Measurements from ENCODE around the gene SLC12A7.
"Not testable (repeated sequence)": the region's sequence is repeated elsewhere in the genome, so short reads cannot be mapped to it uniquely, and the experiment has no call there.

SLC12A7 gene

GRCh38 chr5:1095990-1096363, 15.9 kb downstream of the SLC12A7 start:
- no peak for DNase-seq (ENCODE audit: low read depth)

DNA sequence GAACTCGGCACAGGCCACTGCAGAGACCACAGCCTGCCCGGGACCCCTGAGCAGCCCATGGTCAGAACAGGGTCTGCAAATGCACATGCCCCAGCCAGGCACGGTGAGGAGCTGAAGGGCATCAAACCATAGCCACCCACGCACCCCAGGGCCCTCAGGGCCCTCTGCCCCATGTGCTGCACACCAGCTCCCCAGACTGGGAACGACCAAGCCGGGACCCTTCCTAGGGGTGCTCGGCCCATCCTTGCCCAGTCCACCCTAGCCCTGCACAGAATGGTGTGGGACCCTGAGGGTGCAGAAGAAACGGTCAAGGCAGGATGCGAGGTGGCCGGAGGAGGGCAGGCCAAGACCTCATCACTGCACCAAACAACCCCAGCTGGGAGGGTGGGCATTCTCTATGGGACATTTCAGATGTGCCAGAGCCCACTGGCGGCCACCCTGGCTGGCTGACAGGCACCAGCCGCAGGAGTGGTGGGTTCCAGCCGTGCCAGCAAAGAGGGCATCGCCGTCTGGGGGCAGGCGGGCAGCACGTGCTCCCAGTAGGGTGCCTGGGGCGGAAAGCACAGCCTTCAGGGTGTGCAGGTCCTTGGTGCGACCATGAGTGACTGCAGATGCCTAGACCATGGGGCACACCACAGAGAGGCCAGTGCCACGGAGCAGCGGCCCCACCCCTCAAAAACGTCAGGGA, 16.4 kb downstream of the SLC12A7 start:
- no peak for DNase-seq (ENCODE audit: low read depth)

GRCh38 chr5:1094670-1095190, 17.1 kb downstream of the SLC12A7 start:
- no peak for DNase-seq (ENCODE audit: low read depth)

- DNase-seq (ENCODE audit: low read depth) = no peak
Observed at GRCh38 chr5:1093361-1093760, 18.5 kb downstream of the SLC12A7 start.

DNA sequence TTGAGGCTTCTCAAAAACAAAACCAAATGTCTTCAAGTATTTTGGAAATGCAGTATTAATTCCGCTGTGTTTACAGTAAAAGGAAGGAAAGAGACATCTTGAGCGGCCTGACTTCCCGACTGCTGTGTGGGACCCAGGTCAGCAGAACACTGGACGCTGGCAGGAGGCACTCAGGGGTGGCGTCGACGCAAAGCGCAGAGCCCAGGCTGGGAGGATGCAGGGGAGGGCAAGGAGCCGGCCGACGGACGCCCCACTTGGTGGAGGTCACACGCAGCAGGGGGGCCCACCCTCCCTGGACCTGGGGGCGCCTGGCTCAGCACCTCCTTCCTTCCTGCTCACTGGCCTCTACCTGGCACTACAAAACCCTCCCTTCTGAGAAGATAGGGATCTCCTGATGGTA, 19.7 kb downstream of the SLC12A7 start:
- no peak for DNase-seq (ENCODE audit: low read depth)

DNA sequence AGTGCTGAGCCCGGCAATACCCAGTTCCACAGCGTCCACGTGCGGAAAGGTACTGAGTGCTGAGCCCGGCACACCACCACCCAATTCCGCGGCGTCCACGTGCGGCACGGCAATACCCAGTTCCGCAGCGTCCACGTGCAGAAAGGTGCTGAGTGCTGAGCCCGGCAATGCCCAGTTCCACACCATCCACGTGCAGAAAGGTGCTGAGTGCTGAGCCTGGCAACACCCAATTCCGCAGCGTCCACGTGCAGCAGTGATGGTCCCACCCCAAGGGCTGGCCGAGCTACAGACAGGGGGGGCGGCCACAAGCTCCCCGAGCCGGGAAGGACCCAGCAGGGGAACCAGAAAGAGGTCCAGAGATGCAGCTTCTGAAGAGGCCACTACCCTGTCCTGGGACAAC, 20.2 kb downstream of the SLC12A7 start:
- no peak for DNase-seq (ENCODE audit: low read depth)

GRCh38 chr5:1090538-1090937, 21.3 kb downstream of the SLC12A7 start:
- no peak for DNase-seq (ENCODE audit: low read depth)

DNA sequence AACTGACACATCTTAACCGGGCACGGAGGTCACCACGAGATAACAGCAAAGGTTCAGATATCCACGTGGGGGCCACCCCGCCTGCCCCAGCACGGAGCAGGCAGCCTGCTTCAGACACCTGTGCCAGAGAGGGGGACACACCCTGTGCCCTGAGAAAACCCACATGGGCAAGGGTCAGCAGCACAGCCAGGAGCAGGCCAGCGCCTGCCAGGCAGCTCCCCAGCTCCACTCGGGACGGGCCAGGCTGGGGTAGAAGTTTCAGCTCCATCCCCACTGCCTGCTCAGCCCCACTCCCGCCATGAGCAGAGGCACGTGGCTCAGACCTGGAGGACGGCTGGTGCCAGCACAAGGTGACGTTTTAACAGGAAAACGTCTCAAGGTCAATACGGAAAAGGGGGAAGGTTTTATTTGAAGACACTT, 22.2 kb downstream of the SLC12A7 start:
- DNase-seq (ENCODE audit: low read depth) = no peak

DNA sequence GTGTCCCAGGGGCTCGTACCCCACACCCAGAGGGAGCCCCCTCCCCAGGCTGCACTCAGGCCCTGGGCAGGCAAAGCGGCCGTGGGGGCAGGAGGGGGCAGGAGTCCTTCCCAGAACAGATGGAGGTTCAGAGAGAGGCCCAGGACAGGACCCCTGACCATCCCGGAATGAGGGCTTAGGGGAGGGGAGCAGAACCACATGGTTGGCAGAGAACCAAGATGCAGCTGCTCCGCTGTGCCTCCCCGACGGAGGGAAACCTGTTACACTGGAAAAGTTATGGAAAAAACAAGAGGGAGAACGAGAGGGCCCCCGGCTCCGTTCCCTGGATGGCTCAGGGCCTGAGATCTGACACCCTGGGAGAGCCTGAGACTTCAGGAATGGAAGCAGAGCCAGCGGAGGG, 22.7 kb downstream of the SLC12A7 start:
- no peak for DNase-seq (ENCODE audit: low read depth)

- DNase-seq (ENCODE audit: low read depth) = no peak
Observed at GRCh38 chr5:1088726-1089125, 23.1 kb downstream of the SLC12A7 start.

GRCh38 chr5:1088031-1088430, 23.8 kb downstream of the SLC12A7 start:
- no peak for DNase-seq (ENCODE audit: low read depth)

- DNase-seq (ENCODE audit: low read depth) = no peak
Observed at GRCh38 chr5:1087428-1087827, 24.4 kb downstream of the SLC12A7 start.

DNA sequence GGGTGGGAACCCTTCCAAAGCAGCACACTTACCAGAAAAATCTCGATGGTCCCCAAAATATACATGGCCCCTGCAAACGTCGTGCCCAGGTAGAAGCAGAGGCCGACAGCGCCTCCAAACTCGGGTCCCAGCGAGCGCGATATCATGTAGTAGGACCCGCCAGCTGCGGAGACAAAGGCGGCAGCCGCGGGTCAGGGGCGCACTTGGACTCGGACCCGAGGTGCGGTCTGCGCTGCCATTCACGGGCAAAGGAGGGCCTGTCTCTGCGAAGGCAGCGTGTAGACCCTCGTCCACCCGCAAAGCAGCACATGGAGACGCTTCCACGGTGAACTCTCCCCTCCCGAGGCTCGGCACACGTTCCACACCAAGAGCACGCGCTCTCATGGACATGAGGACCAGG, 25.0 kb downstream of the SLC12A7 start:
- no peak for DNase-seq (ENCODE audit: low read depth)

DNA sequence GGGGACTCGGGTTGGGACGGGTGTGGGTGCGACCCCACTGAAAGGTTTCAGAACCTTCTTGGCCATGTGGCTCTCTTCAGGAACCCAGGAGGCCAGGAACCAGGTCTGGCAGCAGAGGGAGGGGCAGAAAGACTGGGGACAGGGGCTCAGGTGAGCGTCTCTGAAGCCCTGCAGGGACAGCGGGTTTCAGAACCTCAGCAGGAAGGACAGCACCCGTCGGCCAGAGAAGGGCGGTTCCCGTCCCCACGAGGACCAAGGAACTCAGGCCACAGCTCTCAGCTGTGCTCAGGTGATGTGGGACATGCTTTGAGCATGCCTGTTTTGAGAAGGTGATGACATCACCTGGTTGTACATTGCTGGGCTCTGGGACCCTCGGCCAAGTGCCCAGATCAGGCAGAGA, 25.7 kb downstream of the SLC12A7 start:
- DNase-seq (ENCODE audit: low read depth) = no peak

- DNase-seq (ENCODE audit: low read depth) = no peak
Observed at GRCh38 chr5:1085391-1085790, 26.5 kb downstream of the SLC12A7 start.

- DNase-seq (ENCODE audit: low read depth) = no peak
Observed at GRCh38 chr5:1083823-1084605, 27.8 kb downstream of the SLC12A7 start.

DNA sequence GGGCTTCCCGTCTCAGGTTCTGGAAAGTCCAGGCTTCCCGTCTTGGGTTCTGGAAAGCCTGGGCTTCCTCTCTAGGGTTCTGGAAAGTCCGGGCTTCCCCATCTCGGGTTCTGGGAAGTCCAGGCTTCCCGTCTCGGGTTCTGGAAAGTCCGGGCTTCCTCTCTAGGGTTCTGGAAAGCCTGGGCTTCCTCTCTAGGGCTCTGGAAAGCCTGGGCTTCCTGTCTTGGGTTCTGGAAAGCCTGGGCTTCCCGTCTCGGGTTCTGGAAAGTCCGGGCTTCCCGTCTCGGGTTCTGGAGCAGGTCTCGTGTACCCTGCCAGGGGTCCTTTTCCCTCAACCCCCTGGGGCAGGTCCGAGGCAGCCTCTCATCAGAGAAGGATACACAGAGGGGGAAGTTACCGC, 28.8 kb downstream of the SLC12A7 start:
- not testable (repeated sequence) for DNase-seq (ENCODE audit: low read depth)

- DNase-seq (ENCODE audit: low read depth) = no peak
Observed at GRCh38 chr5:1081519-1081918, 30.3 kb downstream of the SLC12A7 start.

GRCh38 chr5:1080432-1080831, 31.4 kb downstream of the SLC12A7 start:
- DNase-seq (ENCODE audit: low read depth) = no peak

- DNase-seq (ENCODE audit: low read depth) = no peak
Observed at GRCh38 chr5:1079961-1080360, 31.9 kb downstream of the SLC12A7 start.

GRCh38 chr5:1079486-1079885, 32.4 kb downstream of the SLC12A7 start:
- DNase-seq (ENCODE audit: low read depth) = no peak

GRCh38 chr5:1078851-1079250, 33.0 kb downstream of the SLC12A7 start:
- no peak for DNase-seq (ENCODE audit: low read depth)

GRCh38 chr5:1078206-1078605, 33.7 kb downstream of the SLC12A7 start:
- no peak for DNase-seq (ENCODE audit: low read depth)

All from non-pigmented ciliary epithelial cell (primary cell).